Fibroblast of the aortic adventitia (primary cell): ENCODE data around the gene FKBP5. TPM values are rescaled to one million over a fixed set of nuclear protein-coding genes. Genes with fewer than 3 reads are reported as not detected.
"Not testable (repeated sequence)": the region's sequence is repeated elsewhere in the genome, so short reads cannot be mapped to it uniquely, and the experiment has no call there.

Experiments
- DNase-seq: peaks from one replicate; pipeline ENCODE4 v3.0.0-alpha.2; 2010; ENCODE audit warnings: low read depth
- H3K4me3 ChIP-seq: 2 replicates; pipeline ENCODE4 v1.5.1; 2011; ENCODE audit warnings: low read depth, mild to moderate bottlenecking, control low read depth, low read length, moderate library complexity
- total RNA-seq: library from RNA; depleted of rRNA; stranded (reverse); fragments of >200 nt; gene quantifications from 2 replicates; pipeline ENCODE4 v1.2.3, GENCODE V29; 2012; ENCODE audit warnings: low replicate concordance
- TF ChIP-seq, protein P1 (sequence below): IDR thresholded peaks from 2 replicates; pipeline ENCODE4 v1.5.1; 2011; ENCODE audit warnings: mild to moderate bottlenecking, low read length, control low read depth, inconsistent platforms; ENCODE audit not compliant: insufficient read depth

The FKBP5 gene
- total RNA-seq = 2.9 and 5.3 TPM in 2 replicates

DNA sequence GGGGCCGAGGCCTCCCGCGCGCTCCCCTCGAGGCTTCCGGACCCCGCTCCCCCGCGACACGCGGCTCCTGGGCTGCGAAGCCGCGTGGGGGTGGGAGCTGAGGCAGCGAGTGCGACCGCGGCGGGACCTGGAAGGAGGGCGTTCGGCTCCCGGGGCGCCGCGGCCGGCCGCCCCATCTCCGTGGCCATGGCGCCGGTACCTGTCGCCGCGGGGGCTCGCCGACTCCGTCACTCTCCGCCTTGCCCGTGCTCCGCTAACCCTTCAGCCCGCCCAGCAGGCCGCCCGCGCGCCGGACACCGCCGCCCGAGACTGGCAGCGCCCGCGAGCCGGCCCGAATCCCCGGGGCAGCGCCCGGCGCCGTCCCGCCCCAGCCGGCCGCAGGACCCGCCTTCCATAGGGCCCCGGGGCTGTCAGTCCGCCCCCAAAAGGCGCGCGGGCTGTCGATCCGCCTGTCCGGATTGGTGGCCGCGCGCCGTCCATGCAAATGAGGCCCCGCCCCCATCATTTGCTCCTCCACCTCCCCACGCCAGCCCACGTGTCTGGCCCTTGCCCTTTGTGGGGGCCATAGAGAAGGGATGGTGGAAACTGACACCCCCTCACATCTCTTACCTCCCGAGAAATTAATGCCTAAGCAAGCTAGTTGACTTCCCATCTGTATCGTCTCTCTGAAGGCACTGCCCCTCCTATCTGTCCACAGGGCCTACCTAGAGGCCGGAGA, at the start of gene FKBP5:
FKBP5 (minus strand) TSS at position 311 of the 718 bp plus-strand sequence. CDS start 46,091 bp downstream, outside the sequence.
- peak; percentile 78 for DNase-seq
- TF ChIP-seq, protein P1, sequence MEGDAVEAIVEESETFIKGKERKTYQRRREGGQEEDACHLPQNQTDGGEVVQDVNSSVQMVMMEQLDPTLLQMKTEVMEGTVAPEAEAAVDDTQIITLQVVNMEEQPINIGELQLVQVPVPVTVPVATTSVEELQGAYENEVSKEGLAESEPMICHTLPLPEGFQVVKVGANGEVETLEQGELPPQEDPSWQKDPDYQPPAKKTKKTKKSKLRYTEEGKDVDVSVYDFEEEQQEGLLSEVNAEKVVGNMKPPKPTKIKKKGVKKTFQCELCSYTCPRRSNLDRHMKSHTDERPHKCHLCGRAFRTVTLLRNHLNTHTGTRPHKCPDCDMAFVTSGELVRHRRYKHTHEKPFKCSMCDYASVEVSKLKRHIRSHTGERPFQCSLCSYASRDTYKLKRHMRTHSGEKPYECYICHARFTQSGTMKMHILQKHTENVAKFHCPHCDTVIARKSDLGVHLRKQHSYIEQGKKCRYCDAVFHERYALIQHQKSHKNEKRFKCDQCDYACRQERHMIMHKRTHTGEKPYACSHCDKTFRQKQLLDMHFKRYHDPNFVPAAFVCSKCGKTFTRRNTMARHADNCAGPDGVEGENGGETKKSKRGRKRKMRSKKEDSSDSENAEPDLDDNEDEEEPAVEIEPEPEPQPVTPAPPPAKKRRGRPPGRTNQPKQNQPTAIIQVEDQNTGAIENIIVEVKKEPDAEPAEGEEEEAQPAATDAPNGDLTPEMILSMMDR = no peak
- peak within 1 kb of the TSS; percentile 78 for H3K4me3 ChIP-seq

DNA sequence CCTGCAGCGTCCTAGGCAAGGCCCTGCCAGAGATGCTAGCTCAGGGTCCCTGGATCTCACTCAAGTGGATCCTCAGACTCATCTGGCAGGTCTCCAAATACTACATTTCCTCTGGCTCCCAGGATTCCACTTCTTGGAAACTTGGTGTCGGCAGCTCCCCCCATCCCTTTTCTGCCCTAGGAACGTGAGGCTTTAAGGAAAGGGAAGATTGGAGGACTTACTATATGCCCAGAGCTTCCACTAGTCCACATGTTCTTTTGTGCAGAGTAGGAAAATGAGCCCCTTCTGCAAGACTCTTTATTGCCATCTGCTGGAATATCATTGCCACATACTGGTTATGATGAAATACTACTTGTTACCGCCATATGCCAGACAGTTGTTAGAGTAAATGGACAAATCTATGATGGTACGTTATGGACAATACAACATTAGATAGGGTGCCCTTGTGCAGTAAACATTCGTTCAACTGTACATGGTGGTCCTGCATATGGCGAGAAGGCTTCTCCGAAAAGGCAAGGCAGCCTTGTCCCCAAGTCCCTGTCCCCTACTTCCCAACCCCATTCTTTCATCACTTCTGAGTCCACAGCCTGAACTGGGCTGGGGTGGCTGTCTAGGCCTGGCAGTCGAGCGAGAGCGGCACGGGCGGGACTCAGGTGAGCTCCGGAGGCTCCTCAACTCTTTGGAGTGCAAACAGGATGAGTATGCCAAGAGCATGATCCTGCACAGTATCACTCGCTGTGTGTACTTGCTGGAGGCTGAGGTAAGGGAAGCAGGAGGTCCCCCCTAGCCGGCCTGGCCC, 48.9 kb upstream of the FKBP5 start:
- TF ChIP-seq, protein P1 = peak; percentile 89
- peak; percentile 91 for DNase-seq

DNA sequence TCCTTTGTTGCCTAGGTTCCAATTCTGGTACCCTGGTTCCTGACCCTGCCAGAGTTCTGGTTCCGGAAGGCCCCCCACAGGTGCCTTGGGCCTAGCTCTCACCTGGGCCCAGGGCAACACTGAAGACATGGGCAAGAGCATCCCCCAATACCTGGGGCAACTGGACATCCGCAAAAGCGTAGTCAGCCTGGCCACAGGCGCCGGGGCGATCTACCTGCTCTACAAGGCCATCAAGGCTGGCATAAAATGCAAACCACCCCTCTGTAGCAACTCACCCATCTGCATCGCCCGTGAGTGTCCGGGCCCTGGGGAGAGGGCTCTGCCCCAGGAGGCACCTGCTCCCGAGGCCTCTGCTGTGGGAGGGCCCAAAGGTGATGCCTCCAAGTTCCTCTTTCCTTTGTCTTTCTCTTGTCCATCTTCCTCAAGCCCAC, 48.3 kb upstream of the FKBP5 start, which contains the start of gene ARMC12:
ARMC12 (plus strand) TSS at position 51 of the 431 bp plus-strand sequence; CDS start at position 128, 77 bp downstream.
- TF ChIP-seq, protein P1 = no peak
- no peak for DNase-seq
- no peak within 1 kb of the TSS for H3K4me3 ChIP-seq

More for the DNA sequence above, 48.9 kb upstream of the FKBP5 start:
- H3K4me3 ChIP-seq = no peak overlapping the region

DNA sequence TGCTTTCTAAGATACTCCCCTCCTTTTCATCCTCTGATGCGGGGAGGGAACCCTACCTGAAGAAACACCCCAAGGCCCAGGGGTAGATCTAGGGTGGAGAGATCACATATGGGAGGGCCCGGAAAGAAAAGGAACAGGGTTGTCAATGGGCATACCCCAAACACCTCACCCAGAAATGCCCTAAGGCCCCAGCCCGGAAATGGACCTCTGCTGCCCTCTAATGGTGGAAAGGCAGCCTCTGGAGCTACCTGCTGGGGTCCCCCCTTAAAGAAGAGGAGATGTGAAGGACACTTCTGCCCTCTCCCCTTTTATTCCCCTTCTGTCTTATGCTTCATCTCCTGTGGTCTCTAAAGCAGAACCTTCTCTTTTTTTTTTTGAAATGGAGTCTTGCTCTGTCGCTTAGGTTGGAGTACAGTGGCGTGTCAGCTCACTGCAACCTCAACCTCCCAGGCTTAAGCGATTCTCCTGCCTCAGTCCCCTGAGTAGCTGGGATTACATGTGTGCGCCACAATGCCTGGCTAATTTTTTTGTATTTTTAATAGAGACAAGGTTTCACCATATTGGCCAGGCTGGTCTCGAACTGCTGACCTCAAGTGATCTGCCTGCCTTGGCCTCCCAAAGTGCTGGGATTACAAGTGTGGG, 47.7 kb upstream of the FKBP5 start:
- DNase-seq = peak; percentile 66
- no peak overlapping the region for H3K4me3 ChIP-seq
- TF ChIP-seq, protein P1 = peak; percentile 97

DNA sequence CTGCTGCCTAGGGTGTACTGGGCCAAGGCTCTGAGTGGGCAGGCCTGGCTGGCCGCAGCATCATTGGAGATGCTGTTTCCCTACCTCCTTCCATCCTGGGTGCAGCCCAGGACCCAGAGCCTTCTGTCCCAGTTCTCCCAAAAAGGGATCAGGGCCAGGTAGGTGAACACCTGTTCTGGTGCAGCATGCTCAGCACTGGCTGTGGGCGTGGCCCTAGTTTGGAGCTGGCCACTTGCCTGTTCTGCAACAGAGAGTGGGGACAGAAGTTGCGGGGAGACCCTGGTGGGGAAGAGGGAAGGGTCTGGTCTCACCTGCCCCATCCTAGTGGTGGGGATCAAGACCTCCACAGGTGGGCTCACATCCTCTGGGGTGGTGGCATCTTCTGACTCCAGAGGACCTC, 46.7 kb upstream of the FKBP5 start:
- TF ChIP-seq, protein P1 = no peak
- DNase-seq = no peak
- H3K4me3 ChIP-seq = no peak overlapping the region

DNA sequence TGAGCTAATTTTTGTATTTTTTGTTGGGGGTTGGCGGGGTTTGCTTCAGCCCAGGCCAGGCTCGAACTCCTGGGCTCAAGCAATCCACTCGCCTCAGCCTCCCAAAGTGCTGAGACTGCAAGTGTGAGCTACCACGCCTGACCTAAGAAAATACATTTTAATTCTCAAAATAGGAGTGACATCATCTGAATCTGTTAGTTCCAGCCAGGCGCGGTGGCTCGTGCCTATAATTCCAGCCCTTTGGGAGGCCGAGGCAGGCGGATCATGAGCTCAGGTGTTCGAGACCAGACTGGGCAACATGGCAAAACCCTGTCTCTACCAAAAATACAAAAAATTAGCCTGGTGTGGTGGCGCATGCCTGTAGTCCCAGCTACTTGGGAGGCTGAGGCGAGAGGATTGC, 45.6 kb upstream of the FKBP5 start:
- not testable (repeated sequence) for DNase-seq, H3K4me3 ChIP-seq
